K562 (cell line): ENCODE data around the gene SLC2A9. TPM values are rescaled to one million over a fixed set of nuclear protein-coding genes. Genes with fewer than 3 reads are reported as not detected.
"Not testable (repeated sequence)": the region's sequence is repeated elsewhere in the genome, so short reads cannot be mapped to it uniquely, and the experiment has no call there.

ENCODE experiments used
- ATAC-seq: fragments of 200-7000 bp; cut with Tn5 transposase; 3 replicates; pipeline ENCODE4 v1.9.1; 2020; ENCODE audit warnings: moderate library complexity
- BruUV-seq: library from RNA; stranded (reverse); fragments of 400-500 nt; replicated peaks from 2 replicates; lab custom pipeline; 2021; lab: Mats Ljungman, UMichigan
- CTCF ChIA-PET: fragments of 300-600 bp; formaldehyde crosslinking; extraction: SDS; loops from one replicate; lab custom pipeline; 2021; ENCODE audit warnings: low intra/inter-chr PET ratio; lab: Yijun Ruan, JAX
- POLR2A ChIA-PET: fragments of 300-600, 350-650 bp; sonication (Branson Sonifier 250); formaldehyde crosslinking; extraction: SDS; loops from one replicate; lab custom pipeline; 2021; ENCODE audit warnings: antibody characterized with exemption, inconsistent platforms; lab: Yijun Ruan, JAX
- DNase-seq, 4 experiments: peaks; one replicate each; pipeline versions ENCODE4 v3.0.0 to v3.0.0-alpha.2; 2011 to 2018; ENCODE audit warnings: low spot score in 3 of 4, mixed read lengths in 3 of 4; ENCODE audit errors: extremely low read depth in 1 of 4
- FAIRE-seq: peaks from 2 replicates; lab custom pipeline; 2011; peaks lifted over from hg19 to GRCh38; lab: Jason Lieb, UNC
- H2AFZ ChIP-seq: 2 replicates; pipeline ENCODE4 v1.6.0; 2011; ENCODE audit warnings: low read depth, low read length, control low read depth, inconsistent platforms
- H3K27ac ChIP-seq: fragments of 200-600 bp; 3 replicates; pipeline ENCODE4 v1.8.0; 2011; ENCODE audit warnings: low read depth, mild to moderate bottlenecking, control low read depth, inconsistent platforms, low read length, moderate library complexity, mixed read lengths; ENCODE audit errors: extremely low read depth
- H3K27me3 ChIP-seq, 2 experiments: fragments of 300-600 bp in 1 of 2; 2 replicates in 1 of 2; 3 replicates in 1 of 2; pipeline versions ENCODE4 v1.6.0 to v1.8.0; 2011; ENCODE audit warnings: inconsistent platforms in 2 of 2, low read length in 2 of 2, mild to moderate bottlenecking in 1 of 2, mixed read lengths in 1 of 2, moderate library complexity in 1 of 2; ENCODE audit not compliant: control insufficient read depth in 2 of 2, insufficient read depth in 2 of 2
- H3K36me3 ChIP-seq: fragments of 300-600 bp; 3 replicates; pipeline ENCODE4 v1.8.0; 2011; ENCODE audit warnings: mild to moderate bottlenecking, low read length, inconsistent platforms; ENCODE audit not compliant: control insufficient read depth, insufficient read depth
- H3K4me1 ChIP-seq, 2 experiments: fragments of 200-600 bp in 1 of 2; replicated peaks in 1 of 2; 2 replicates in 1 of 2; 3 replicates in 1 of 2; pipeline versions ENCODE4 v1.5.1 to v1.8.0; 2011; ENCODE audit warnings: inconsistent platforms in 2 of 2, low read length in 2 of 2, mild to moderate bottlenecking in 1 of 2, mixed read lengths in 1 of 2, moderate library complexity in 1 of 2; ENCODE audit not compliant: control insufficient read depth in 2 of 2, insufficient read depth in 2 of 2
- H3K4me2 ChIP-seq: 2 replicates; pipeline ENCODE4 v1.6.1; 2011; ENCODE audit warnings: low read length, control low read depth, inconsistent platforms, mixed read lengths; ENCODE audit not compliant: insufficient read depth
- H3K4me3 ChIP-seq: fragments of 200-600 bp; sonication (generic), shearing (Covaris generic); 2 replicates; pipeline ENCODE4 v1.5.1; 2016; ENCODE audit warnings: control low read depth, inconsistent platforms
- H3K79me2 ChIP-seq: fragments of 200-600 bp; 3 replicates; pipeline ENCODE4 v1.8.0; 2011; ENCODE audit warnings: low read length, inconsistent platforms; ENCODE audit not compliant: control insufficient read depth, insufficient read depth
- H3K9ac ChIP-seq, 2 experiments: 2 replicates each; pipeline versions ENCODE4 v1.6.0 to v1.6.1; 2011; ENCODE audit warnings: low read depth in 2 of 2, low read length in 2 of 2, control low read depth in 1 of 2, inconsistent platforms in 1 of 2, mild to moderate bottlenecking in 1 of 2, mixed read lengths in 1 of 2; ENCODE audit not compliant: insufficient read depth in 1 of 2
- H3K9me1 ChIP-seq: one replicate; pipeline ENCODE4 v1.6.0; 2011; ENCODE audit warnings: inconsistent platforms, mild to moderate bottlenecking, low read length, moderate library complexity; ENCODE audit not compliant: control insufficient read depth, insufficient read depth
- H3K9me3 ChIP-seq: replicated peaks from 2 replicates; pipeline ENCODE4 v1.5.1; 2011; ENCODE audit warnings: low read depth, low read length, inconsistent platforms; ENCODE audit not compliant: control insufficient read depth, insufficient read depth
- H4K20me1 ChIP-seq: replicated peaks from 2 replicates; pipeline ENCODE4 v1.6.1; 2011; ENCODE audit warnings: low read length, inconsistent platforms, mixed read lengths; ENCODE audit not compliant: control insufficient read depth, insufficient read depth
- CHD2 ChIP-seq: IDR thresholded peaks from 2 replicates; pipeline ENCODE4 v1.6.1; 2011; ENCODE audit warnings: low read depth, low read length
- COPS2 ChIP-seq: fragments of 450-650 bp; conservative IDR thresholded peaks from 2 replicates; pipeline ENCODE4 v1.6.1; 2016; ENCODE audit warnings: mild to moderate bottlenecking, moderate library complexity
- EHMT2 ChIP-seq: fragments of 450-650 bp; IDR thresholded peaks from 2 replicates; pipeline ENCODE4 v1.6.1; 2018; ENCODE audit warnings: antibody characterized with exemption
- WHSC1 ChIP-seq: IDR thresholded peaks from one replicate; pipeline ENCODE4 v1.6.1; 2012; ENCODE audit warnings: low read length, control low read depth, inconsistent platforms
- ZBED1 ChIP-seq: IDR thresholded peaks from 2 replicates; pipeline ENCODE4 v1.6.1; 2014
- ZNF76 ChIP-seq: fragments of 250-450 bp; sonication (Bioruptor Pico); IDR thresholded peaks from 2 replicates; pipeline ENCODE4 v1.4.0; 2020; ENCODE audit warnings: mild to moderate bottlenecking, moderate library complexity, borderline replicate concordance
- WGBS: fragments of 100-300 bp; shearing (Covaris generic); methylation state at CpG from one replicate; pipeline ENCODE4 v1.1.6; 2016; ENCODE audit warnings: low coverage, mixed read lengths; ENCODE audit not compliant: insufficient coverage; ENCODE audit errors: missing lambda C conversion rate; 5-methylcytosine and 5-hydroxymethylcytosine counted together
- in situ Hi-C: fragments of 300-500 bp; cut with MboI; formaldehyde crosslinking; loops from 4 replicates; pipeline ENCODE4 v1.15.0; 2018; ENCODE audit warnings: inconsistent platforms, mixed read lengths
- intact Hi-C: fragments of 100-400 bp; cut with micrococcal nuclease; formaldehyde crosslinking; loops from 2 replicates; pipeline ENCODE4 v1.14.2; 2022
- polyA plus RNA-seq, 8 experiments: library from polyadenylated mRNA; depleted of rRNA in 4 of 8; stranded (reverse) in 5 of 8; unstranded in 3 of 8; fragments of >200 nt; fragmentation: Nextera tagmentation in 2 of 8; fragmentation: Illumina TruSeq in 1 of 8; extraction: Ambion mirVana in 2 of 8; extraction: Trizol in 1 of 8; gene quantifications; 2 replicates each; pipeline versions ENCODE4 v1.2.1 to v1.2.3, GENCODE V29; 2011 to 2014; ENCODE audit warnings: inconsistent platforms in 1 of 8, missing spikeins in 1 of 8
- total RNA-seq, 7 experiments: library from RNA; depleted of rRNA in 6 of 7; stranded (reverse); fragments of >200 nt in 6 of 7; fragmentation: Illumina TruSeq in 2 of 7; extraction: Trizol in 2 of 7; gene quantifications; 2 replicates each; pipeline versions ENCODE4 v1.2.1 to v1.2.3, GENCODE V29; 2011 to 2021; ENCODE audit warnings: low replicate concordance in 1 of 7
- TF ChIP-seq, protein P1 (sequence below): fragments of 450-650 bp; conservative IDR thresholded peaks from 2 replicates; pipeline ENCODE4 v1.6.1; 2016; ENCODE audit warnings: missing genetic modification characterization, low read depth, mild to moderate bottlenecking, control low read depth, missing compliant biosample characterization
- TF ChIP-seq, protein P2 (sequence below): fragments of 250-450 bp; sonication (Bioruptor Pico); IDR thresholded peaks from 2 replicates; pipeline ENCODE4 v1.8.0; 2021; ENCODE audit warnings: borderline replicate concordance, mild to moderate bottlenecking, moderate library complexity; ENCODE audit not compliant: poor library complexity, severe bottlenecking

The SLC2A9 gene
- total and polyA plus RNA-seq, 9 of the 15 experiments (the other 6 are each of a cell fraction or from before 2014, with no cell fraction given), result 0.15 to 1.9 (median 0.76) TPM

DNA sequence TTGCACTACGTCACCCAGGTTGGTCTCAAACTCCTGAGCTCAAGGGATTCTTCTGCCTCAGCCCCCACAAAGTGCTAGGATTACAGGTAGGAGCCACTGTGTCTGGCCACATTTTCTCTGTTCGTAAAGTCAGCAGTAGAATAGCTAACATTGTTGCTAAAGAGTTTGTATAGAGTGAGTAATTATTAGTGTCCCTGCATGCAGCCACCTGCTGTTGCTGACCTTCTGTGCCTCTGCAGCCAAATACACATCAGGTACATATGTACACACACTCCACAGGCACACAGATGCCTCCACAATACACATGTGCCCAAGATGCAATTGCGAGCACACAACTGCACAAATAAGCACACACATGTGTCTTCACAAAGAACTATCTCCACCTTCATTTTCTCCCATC, 228.9 kb downstream of the SLC2A9 start:
- DNase-seq, result no peak
- ATAC-seq, result no peak
- H3K27me3 ChIP-seq, result no peaks in the 10 kb centered on the region
- no peaks in the 10 kb centered on the region for H3K79me2 ChIP-seq
- no TSS peak for BruUV-seq
- no peaks in the 10 kb centered on the region for H3K36me3 ChIP-seq
- no peaks in the 10 kb centered on the region for H3K9me1 ChIP-seq
- no peak overlapping the region for H3K4me3 ChIP-seq
- in situ Hi-C loops (no loop called here), intact Hi-C loops (no loop called here)
- H3K4me1 ChIP-seq, result no peaks in the 10 kb centered on the region
- ChIA-PET CTCF (no interaction called here), POLR2A (no interaction called here)
- H3K27ac ChIP-seq, result no peak overlapping the region
- no peak overlapping the region for H2AFZ ChIP-seq
- no peaks in the 10 kb centered on the region for H3K9me3 ChIP-seq
- H4K20me1 ChIP-seq, result no peaks in the 10 kb centered on the region
- no peak overlapping the region for H3K9ac ChIP-seq
- FAIRE-seq, result no peak
- 0% methylated on average over 3 of the region's 3 CpGs for WGBS
- no peak overlapping the region for H3K4me2 ChIP-seq
- TF ChIP-seq CHD2 (no peak), COPS2 (no peak), ZBED1 (no peak), EHMT2 (no peak), WHSC1 (no peak), ZNF76 (CRISPR knock-in tag) (no peak)
- TF ChIP-seq, protein P1, sequence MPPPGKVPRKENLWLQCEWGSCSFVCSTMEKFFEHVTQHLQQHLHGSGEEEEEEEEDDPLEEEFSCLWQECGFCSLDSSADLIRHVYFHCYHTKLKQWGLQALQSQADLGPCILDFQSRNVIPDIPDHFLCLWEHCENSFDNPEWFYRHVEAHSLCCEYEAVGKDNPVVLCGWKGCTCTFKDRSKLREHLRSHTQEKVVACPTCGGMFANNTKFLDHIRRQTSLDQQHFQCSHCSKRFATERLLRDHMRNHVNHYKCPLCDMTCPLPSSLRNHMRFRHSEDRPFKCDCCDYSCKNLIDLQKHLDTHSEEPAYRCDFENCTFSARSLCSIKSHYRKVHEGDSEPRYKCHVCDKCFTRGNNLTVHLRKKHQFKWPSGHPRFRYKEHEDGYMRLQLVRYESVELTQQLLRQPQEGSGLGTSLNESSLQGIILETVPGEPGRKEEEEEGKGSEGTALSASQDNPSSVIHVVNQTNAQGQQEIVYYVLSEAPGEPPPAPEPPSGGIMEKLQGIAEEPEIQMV (tag), result no peak
- TF ChIP-seq, protein P2, sequence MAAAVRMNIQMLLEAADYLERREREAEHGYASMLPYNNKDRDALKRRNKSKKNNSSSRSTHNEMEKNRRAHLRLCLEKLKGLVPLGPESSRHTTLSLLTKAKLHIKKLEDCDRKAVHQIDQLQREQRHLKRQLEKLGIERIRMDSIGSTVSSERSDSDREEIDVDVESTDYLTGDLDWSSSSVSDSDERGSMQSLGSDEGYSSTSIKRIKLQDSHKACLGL (CRISPR knock-in tag), result no peak

DNA sequence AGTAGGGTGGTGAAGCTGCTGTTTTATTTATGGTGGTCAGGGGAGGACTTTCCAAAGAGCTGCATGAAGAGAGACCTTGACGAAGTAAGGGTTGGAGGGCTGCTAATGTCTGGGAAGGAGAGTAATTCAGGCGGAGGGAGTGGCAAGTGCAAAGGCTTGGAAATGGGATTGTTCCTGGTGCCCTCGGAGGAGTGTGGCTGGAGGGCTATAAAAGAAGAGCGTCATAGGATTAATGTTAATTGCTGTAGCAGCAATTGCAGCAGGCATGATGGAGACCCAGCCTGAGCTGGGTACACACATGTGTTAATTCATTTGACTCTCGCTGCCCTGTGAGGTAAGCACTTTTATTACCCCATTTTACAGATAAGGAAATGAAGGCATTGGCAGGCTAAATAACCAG, 235.4 kb downstream of the SLC2A9 start:
- BruUV-seq, H4K20me1 ChIP-seq, POLR2A ChIA-PET, H3K4me2 ChIP-seq, H2AFZ ChIP-seq, H3K4me1 ChIP-seq, FAIRE-seq, H3K9me3 ChIP-seq, ATAC-seq, H3K9ac ChIP-seq, DNase-seq, CTCF ChIA-PET, H3K79me2 ChIP-seq, H3K27ac ChIP-seq, in situ Hi-C loops, H3K4me3 ChIP-seq, H3K36me3 ChIP-seq, H3K9me1 ChIP-seq, intact Hi-C loops: not testable (repeated sequence)
- peaks cover 0 to 15% of the 10 kb centered on the region in 2 experiments; a peak in 1 of 5 replicates for H3K27me3 ChIP-seq
- WGBS, result 0% methylated on average over 5 of the region's 5 CpGs
